Colonic mucosa (tissue), 4 donors: ENCODE data around the gene DBF4B. TPM values are rescaled to one million over a fixed set of nuclear protein-coding genes. Genes with fewer than 3 reads are reported as not detected.

Source experiments
- DNase-seq: peaks from one replicate; pipeline ENCODE4 v3.0.0-alpha.2; 2020
- H3K27ac ChIP-seq: fragments of 200-600 bp; one replicate; pipeline ENCODE4 v1.8.0; 2021
- H3K27me3 ChIP-seq: fragments of 200-600 bp; one replicate; pipeline ENCODE4 v1.8.0; 2021
- H3K36me3 ChIP-seq: fragments of 200-600 bp; one replicate; pipeline ENCODE4 v1.8.0; 2021
- H3K4me1 ChIP-seq: fragments of 200-600 bp; one replicate; pipeline ENCODE4 v1.8.0; 2021; ENCODE audit warnings: mild to moderate bottlenecking
- H3K4me3 ChIP-seq: fragments of 200-600 bp; one replicate; pipeline ENCODE4 v1.8.0; 2021
- H3K9ac ChIP-seq, 2 donors: one replicate each; pipeline ENCODE4 v1.7.0; 2013; ENCODE audit warnings: control low read depth in 2 of 2, low read depth in 2 of 2, low read length in 2 of 2
- H3K9me3 ChIP-seq: fragments of 200-600 bp; one replicate; pipeline ENCODE4 v1.8.0; 2021
- intact Hi-C: fragments of 100-400 bp; cut with DNase I; formaldehyde crosslinking; loops from one replicate; pipeline ENCODE4 v1.14.1; 2022
- total RNA-seq, 2 donors: library from RNA; stranded (reverse); fragmentation: NEBNext Ultra II Directional in 1 of 2; extraction: Animal tissue kit (Norgen Biotek cat#: 25700) in 1 of 2; gene quantifications; one replicate each; pipeline ENCODE4 v1.2.1, GENCODE V29; 2021
- TF ChIP-seq, protein P1 (sequence below): fragments of 200-600 bp; IDR thresholded peaks from one replicate; pipeline ENCODE4 v1.8.0; 2022; ENCODE audit warnings: antibody characterized with exemption, mild to moderate bottlenecking
- donor health status: healthy.
- donor health status: DM: no; HTN: no; CAD: no.
- donor health status: DM: no; HTN: no; CAD: no.

The DBF4B gene
- total RNA-seq, 2 donors from 2014 or later, result 5.6 to 14.4 TPM

DNA sequence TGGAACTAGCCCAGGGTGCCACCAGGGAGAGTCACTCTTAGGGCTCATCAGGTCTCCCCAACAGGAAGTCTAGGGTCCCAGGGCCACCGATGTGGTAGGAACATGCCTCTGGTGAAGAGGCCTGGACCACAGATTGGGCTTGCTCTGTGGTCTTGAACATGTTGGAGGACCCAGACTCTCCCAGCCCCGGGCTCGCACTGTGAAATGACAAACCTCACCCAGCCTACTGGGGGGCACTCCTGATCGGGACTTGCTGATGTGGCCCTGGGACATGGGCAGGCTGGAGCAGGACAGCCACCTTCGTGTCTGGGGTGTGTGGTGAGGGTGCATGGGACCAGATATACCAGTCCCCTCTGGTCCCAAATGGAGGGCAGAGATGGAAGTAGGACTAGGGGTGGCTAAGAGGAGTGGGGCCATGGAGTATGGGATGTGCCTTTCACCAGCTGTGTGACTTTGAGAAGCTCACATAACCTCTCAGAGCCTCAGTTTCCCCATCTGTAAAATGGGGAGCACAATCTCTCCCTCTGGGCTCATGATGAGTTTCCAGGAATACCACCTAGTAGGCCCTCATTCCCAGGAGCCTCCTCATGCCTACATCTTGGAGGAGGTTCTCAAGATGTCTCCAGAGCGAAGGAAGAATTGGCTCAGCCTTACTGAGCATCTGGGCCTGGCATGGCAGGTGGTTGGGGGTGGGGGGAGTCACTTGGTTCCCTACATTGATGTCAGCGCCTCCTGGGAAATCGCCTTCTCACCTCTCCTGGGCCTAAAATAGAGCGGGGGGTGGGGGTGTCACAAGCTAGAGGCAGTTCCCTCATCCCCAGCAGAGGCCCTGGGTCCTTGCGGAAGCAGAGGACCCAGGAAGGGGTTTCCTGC lies 48.8 kb downstream of the DBF4B start:
- intact Hi-C loops, result no loop called here
- no peak overlapping the region for H3K27ac ChIP-seq
- no peak for DNase-seq
- peaks cover 23% of the 10 kb centered on the region for H3K27me3 ChIP-seq
- H3K4me1 ChIP-seq, result peaks cover 5% of the 10 kb centered on the region
- TF ChIP-seq, protein P1, sequence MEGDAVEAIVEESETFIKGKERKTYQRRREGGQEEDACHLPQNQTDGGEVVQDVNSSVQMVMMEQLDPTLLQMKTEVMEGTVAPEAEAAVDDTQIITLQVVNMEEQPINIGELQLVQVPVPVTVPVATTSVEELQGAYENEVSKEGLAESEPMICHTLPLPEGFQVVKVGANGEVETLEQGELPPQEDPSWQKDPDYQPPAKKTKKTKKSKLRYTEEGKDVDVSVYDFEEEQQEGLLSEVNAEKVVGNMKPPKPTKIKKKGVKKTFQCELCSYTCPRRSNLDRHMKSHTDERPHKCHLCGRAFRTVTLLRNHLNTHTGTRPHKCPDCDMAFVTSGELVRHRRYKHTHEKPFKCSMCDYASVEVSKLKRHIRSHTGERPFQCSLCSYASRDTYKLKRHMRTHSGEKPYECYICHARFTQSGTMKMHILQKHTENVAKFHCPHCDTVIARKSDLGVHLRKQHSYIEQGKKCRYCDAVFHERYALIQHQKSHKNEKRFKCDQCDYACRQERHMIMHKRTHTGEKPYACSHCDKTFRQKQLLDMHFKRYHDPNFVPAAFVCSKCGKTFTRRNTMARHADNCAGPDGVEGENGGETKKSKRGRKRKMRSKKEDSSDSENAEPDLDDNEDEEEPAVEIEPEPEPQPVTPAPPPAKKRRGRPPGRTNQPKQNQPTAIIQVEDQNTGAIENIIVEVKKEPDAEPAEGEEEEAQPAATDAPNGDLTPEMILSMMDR, result no peak
- no peaks in the 10 kb centered on the region for H3K9me3 ChIP-seq
- H3K36me3 ChIP-seq, result no peaks in the 10 kb centered on the region
- H3K9ac ChIP-seq, result no peak overlapping the region
- no peak overlapping the region for H3K4me3 ChIP-seq

DNA sequence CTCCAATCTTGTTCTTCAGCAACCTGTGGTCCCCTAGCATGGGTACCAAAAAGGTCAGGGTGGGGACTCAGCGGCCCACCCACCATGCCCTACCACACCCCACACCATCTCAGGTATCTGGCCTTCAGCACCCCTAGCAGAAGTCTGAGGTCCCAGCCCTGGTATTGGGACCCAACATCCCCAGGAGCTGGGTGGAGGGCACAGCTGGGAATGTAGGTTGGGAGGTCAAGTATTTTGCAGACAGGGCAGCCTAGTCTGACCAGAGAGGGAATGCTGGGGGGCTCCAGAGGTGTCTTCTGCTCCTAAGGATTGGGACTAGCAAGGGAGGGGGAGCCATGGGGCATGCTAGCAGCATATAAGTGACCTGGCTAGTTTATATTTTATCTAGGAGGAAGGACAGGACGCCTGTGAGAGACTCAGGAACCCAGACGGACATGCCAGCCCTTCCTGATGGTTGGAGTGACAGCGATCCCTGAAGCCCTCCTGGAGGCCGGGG lies 49.5 kb downstream of the DBF4B start:
- DNase-seq, result no peak
- no peaks in the 10 kb centered on the region for H3K9me3 ChIP-seq
- no peak overlapping the region for H3K4me3 ChIP-seq
- no peaks in the 10 kb centered on the region for H3K36me3 ChIP-seq
- H3K9ac ChIP-seq, result no peak overlapping the region
- intact Hi-C loops, result no loop called here
- H3K4me1 ChIP-seq, result peaks cover 5% of the 10 kb centered on the region
- H3K27ac ChIP-seq, result no peak overlapping the region
- peaks cover 23% of the 10 kb centered on the region for H3K27me3 ChIP-seq
- TF ChIP-seq, protein P1, result no peak

DNA sequence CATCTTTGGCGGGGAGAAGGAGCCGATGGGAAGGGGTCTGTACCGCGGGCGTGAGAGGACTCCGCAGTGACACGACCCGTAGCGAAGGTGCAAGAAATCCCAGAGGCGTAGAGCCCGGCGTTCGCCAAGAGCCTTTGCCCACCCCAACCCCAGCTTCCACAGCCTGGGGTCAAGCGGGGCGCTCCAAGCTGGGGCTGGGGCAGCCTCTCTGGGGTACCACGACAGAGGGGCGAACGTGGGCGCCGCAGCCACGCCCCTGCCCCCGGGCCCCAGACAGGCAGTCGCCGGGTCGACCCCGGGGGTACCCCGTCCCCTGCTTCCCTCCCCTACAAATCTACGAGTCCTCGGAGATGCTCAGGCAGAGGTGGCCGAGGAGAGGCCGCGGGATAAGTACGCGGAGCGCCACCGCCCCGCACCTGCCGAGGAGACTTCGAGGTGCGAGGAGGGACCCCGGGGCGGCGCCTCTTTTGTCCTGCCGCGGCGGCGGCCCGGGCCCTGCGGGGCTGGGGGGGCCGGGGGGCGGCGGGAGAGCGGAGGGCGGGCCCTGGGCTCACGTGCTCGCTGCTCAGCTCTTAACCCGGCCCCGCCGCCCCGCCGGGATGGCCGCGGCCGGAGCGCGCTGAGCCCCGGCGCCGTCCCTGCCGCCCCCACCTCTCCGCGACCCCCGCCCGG lies 50.1 kb downstream of the DBF4B start, which contains the start of gene ADAM11:
Gene ADAM11 (plus strand): TSS at position 575 of the 672 bp plus-strand sequence. CDS start 212 bp downstream, outside the sequence.
- peak within 1 kb of the TSS; percentile 17 for H3K4me3 ChIP-seq
- peaks cover 23% of the 10 kb centered on the region for H3K27me3 ChIP-seq
- TF ChIP-seq, protein P1, result no peak
- intact Hi-C loops, result no loop called here
- no peak within 1 kb of the TSS for H3K9ac ChIP-seq
- H3K9me3 ChIP-seq, result no peaks in the 10 kb centered on the region
- no peaks in the 10 kb centered on the region for H3K36me3 ChIP-seq
- H3K4me1 ChIP-seq, result peaks cover 5% of the 10 kb centered on the region
- no peak for DNase-seq
- H3K27ac ChIP-seq, result no peak within 1 kb of the TSS

DNA sequence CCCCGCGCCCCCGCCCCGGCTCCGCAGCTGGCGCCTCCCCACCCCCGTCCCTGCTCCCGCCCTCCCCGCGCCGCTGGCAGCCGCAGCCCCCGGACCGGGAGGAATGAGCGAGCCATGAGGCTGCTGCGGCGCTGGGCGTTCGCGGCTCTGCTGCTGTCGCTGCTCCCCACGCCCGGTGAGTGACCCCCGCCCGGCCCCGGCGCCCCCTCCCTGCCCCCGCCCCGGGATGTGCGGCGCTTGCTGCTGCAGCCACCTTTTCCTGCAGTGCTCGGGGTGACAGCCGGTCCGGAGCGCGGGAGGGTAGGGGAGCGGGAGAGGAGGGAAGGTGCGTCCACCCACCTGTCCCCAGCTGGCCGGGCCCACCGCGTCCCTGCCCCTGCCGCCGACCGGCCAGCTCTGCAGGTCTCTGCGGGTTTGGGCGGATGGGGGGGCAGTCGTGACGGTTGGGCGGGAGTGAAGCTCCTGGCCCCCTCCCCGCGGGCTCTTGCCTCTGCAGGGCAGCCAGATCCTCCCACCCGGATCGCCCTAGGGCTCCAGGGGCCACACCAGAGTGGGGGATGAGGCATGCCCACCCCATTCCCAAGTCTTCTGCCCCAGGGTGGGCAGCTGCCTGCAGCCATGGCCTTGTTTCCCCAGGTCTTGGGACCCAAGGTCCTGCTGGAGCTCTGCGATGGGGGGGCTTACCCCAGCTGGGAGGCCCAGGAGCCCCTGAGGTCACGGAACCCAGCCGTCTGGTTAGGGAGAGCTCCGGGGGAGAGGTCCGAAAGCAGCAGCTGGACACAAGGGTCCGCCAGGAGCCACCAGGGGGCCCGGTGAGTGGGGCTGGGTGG lies 50.8 kb downstream of the DBF4B start:
- Histone ChIP-seq H3K27me3 (peaks cover 23% of the 10 kb centered on the region), H3K9me3 (no peaks in the 10 kb centered on the region), H3K4me1 (peaks cover 5% of the 10 kb centered on the region), H3K4me3 (no peak overlapping the region), H3K27ac (no peak overlapping the region), H3K9ac (no peak overlapping the region), H3K36me3 (no peaks in the 10 kb centered on the region)
- TF ChIP-seq, protein P1, result no peak
- intact Hi-C loops, result no loop called here
- DNase-seq, result no peak

DNA sequence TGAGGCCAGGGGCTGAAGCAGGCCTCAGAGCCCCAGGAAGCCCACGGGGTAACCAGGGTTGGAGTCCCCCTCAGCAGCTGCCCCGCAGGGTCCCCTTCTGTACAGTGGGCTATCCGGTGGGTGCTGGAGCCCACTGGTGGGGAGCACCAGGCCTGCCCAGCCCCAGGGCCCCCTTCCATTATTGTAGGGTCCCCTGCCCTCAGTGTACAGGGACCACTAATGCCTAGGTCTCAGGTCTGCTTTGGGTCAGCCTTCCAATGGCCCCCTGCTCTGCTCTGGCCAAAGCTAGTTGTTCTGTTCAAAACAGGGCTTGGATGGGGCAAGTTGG lies 51.4 kb downstream of the DBF4B start:
- Histone ChIP-seq H3K27me3 (peaks cover 23% of the 10 kb centered on the region), H3K9me3 (no peaks in the 10 kb centered on the region), H3K9ac (no peak overlapping the region), H3K36me3 (no peaks in the 10 kb centered on the region), H3K27ac (no peak overlapping the region), H3K4me3 (no peak overlapping the region), H3K4me1 (peaks cover 5% of the 10 kb centered on the region)
- TF ChIP-seq, protein P1, result no peak
- DNase-seq, result no peak
- intact Hi-C loops, result no loop called here
